GM18867 (cell line): ENCODE measurements around the gene RAB10.
"Not testable (repeated sequence)": the region's sequence is repeated elsewhere in the genome, so short reads cannot be mapped to it uniquely, and the experiment has no call there.

Experiments used
- ATAC-seq: cut with Tn5 transposase; IDR thresholded peaks from one replicate; pipeline ENCODE4 v1.9.1; 2021; ENCODE audit warnings: mild to moderate bottlenecking, moderate library complexity; ENCODE audit not compliant: unreplicated experiment

RAB10 gene

GRCh38 chr2:26086779-26087178 is 52.9 kb downstream of the RAB10 start:
- ATAC-seq: no peak

GRCh38 chr2:26088038-26088643 is 54.3 kb downstream of the RAB10 start:
- no peak for ATAC-seq

- not testable (repeated sequence) for ATAC-seq
Observed at GRCh38 chr2:26088931-26089330, 55.0 kb downstream of the RAB10 start.

GRCh38 chr2:26089337-26089736 is 55.5 kb downstream of the RAB10 start:
- no peak for ATAC-seq

- peak; percentile 51 for ATAC-seq
Observed at GRCh38 chr2:26095758-26096157, 61.9 kb downstream of the RAB10 start.

GRCh38 chr2:26099933-26100332 is 66.0 kb downstream of the RAB10 start:
- no peak for ATAC-seq

GRCh38 chr2:26100384-26100783 is 66.5 kb downstream of the RAB10 start:
- no peak for ATAC-seq

GRCh38 chr2:26103752-26104151 is 69.9 kb downstream of the RAB10 start:
- ATAC-seq: no peak

- not testable (repeated sequence) for ATAC-seq
Observed at GRCh38 chr2:26108701-26109100, 74.8 kb downstream of the RAB10 start.

- ATAC-seq: no peak
Observed at GRCh38 chr2:26112201-26112600, 78.3 kb downstream of the RAB10 start.

- ATAC-seq: no peak
Observed at GRCh38 chr2:26114151-26114550, 80.3 kb downstream of the RAB10 start.

GRCh38 chr2:26118682-26119081 is 84.8 kb downstream of the RAB10 start:
- ATAC-seq: no peak

- no peak for ATAC-seq
Observed at GRCh38 chr2:26119521-26119920, 85.6 kb downstream of the RAB10 start.

- ATAC-seq: no peak
Observed at GRCh38 chr2:26122630-26123029, 88.7 kb downstream of the RAB10 start.

GRCh38 chr2:26123426-26123825 is 89.5 kb downstream of the RAB10 start:
- no peak for ATAC-seq

- ATAC-seq: no peak
Observed at GRCh38 chr2:26126074-26126473, 92.2 kb downstream of the RAB10 start.

- ATAC-seq: no peak
Observed at GRCh38 chr2:26128176-26128575, 94.3 kb downstream of the RAB10 start.

GRCh38 chr2:26130763-26131162 is 96.9 kb downstream of the RAB10 start:
- ATAC-seq: no peak

- no peak for ATAC-seq
Observed at GRCh38 chr2:26136451-26136850, 102.6 kb downstream of the RAB10 start.

GRCh38 chr2:26139269-26140183 is 105.6 kb downstream of the RAB10 start:
- no peak for ATAC-seq

GRCh38 chr2:26141145-26141769 is 107.4 kb downstream of the RAB10 start:
- ATAC-seq: no peak

- ATAC-seq: no peak
Observed at GRCh38 chr2:26144031-26144430, 110.1 kb downstream of the RAB10 start.
